Liver (tissue), 9 donors: ENCODE measurements around the gene MOB1A. TPM values are rescaled to one million over a fixed set of nuclear protein-coding genes. Genes with fewer than 3 reads are reported as not detected.

Experiments used
- DNase-seq: peaks from one replicate; pipeline ENCODE4 v3.0.0-alpha.2; 2017; ENCODE audit warnings: low spot score
- H3K27ac ChIP-seq, 2 donors: one replicate each; pipeline ENCODE4 v1.7.0; 2013; ENCODE audit warnings: inconsistent platforms in 2 of 2, low read length in 2 of 2, control low read depth in 1 of 2, low read depth in 1 of 2, mild to moderate bottlenecking in 1 of 2
- H3K27me3 ChIP-seq, 4 donors: one replicate each; pipeline versions ENCODE4 v1.6.1 to v1.7.0; 2013; ENCODE audit warnings: low read length in 3 of 4, inconsistent platforms in 1 of 4, mild to moderate bottlenecking in 1 of 4, moderate library complexity in 1 of 4; ENCODE audit not compliant: control insufficient read depth in 4 of 4, insufficient read depth in 4 of 4
- H3K36me3 ChIP-seq, 4 donors: one replicate each; pipeline versions ENCODE4 v1.6.1 to v1.7.0; 2013; ENCODE audit warnings: low read length in 3 of 4, mild to moderate bottlenecking in 3 of 4, low read depth in 1 of 4, moderate library complexity in 1 of 4; ENCODE audit not compliant: control insufficient read depth in 4 of 4, insufficient read depth in 3 of 4
- H3K4me1 ChIP-seq, 4 donors: one replicate each; pipeline versions ENCODE4 v1.6.1 to v1.7.0; 2013; ENCODE audit warnings: low read length in 3 of 4, mild to moderate bottlenecking in 3 of 4, moderate library complexity in 1 of 4; ENCODE audit not compliant: control insufficient read depth in 4 of 4, insufficient read depth in 4 of 4
- H3K4me3 ChIP-seq, 3 donors: one replicate each; pipeline versions ENCODE4 v1.6.1 to v1.7.0; 2013; ENCODE audit warnings: low read length in 3 of 3, control low read depth in 1 of 3, low read depth in 1 of 3, mild to moderate bottlenecking in 1 of 3
- H3K9ac ChIP-seq, 2 donors: one replicate each; pipeline ENCODE4 v1.7.0; 2013; ENCODE audit warnings: low read length in 2 of 2, mild to moderate bottlenecking in 2 of 2, moderate library complexity in 2 of 2, control low read depth in 1 of 2, low read depth in 1 of 2
- H3K9me3 ChIP-seq, 4 donors: one replicate each; pipeline versions ENCODE4 v1.6.1 to v1.7.0; 2013; ENCODE audit warnings: low read length in 3 of 4; ENCODE audit not compliant: control insufficient read depth in 4 of 4
- CTCF ChIP-seq: fragments of 150-350 bp; IDR thresholded peaks from 2 replicates; pipeline ENCODE4 v1.5.1; 2017; ENCODE audit warnings: improper control_type of control experiment, low read depth, low read length; ENCODE audit not compliant: missing input control
- EGR1 ChIP-seq, 2 donors: IDR thresholded peaks; 2 replicates each; pipeline ENCODE4 v1.6.1; 2016 to 2018; ENCODE audit warnings: antibody characterized with exemption in 2 of 2, low read depth in 2 of 2
- FOXA1 ChIP-seq: IDR thresholded peaks from 2 replicates; pipeline ENCODE4 v1.6.1; 2016; ENCODE audit warnings: antibody characterized with exemption
- FOXA2 ChIP-seq: IDR thresholded peaks from 2 replicates; pipeline ENCODE4 v1.6.1; 2016; ENCODE audit warnings: antibody characterized with exemption
- GABPA ChIP-seq, 2 donors: IDR thresholded peaks in 1 of 2; conservative IDR thresholded peaks in 1 of 2; 2 replicates each; pipeline ENCODE4 v1.6.1; 2016; ENCODE audit warnings: antibody characterized with exemption in 2 of 2, mild to moderate bottlenecking in 1 of 2, moderate library complexity in 1 of 2
- HNF4A ChIP-seq, 2 donors: conservative IDR thresholded peaks; 2 replicates each; pipeline ENCODE4 v1.6.1; 2016; ENCODE audit warnings: antibody characterized with exemption in 2 of 2, mild to moderate bottlenecking in 2 of 2
- HNF4G ChIP-seq: IDR thresholded peaks from 2 replicates; pipeline ENCODE4 v1.6.1; 2016; ENCODE audit warnings: antibody characterized with exemption
- JUND ChIP-seq, 2 donors: IDR thresholded peaks; 2 replicates each; pipeline ENCODE4 v1.6.1; 2016; ENCODE audit warnings: antibody characterized with exemption in 2 of 2
- MAX ChIP-seq: IDR thresholded peaks from 2 replicates; pipeline ENCODE4 v1.6.1; 2016; ENCODE audit warnings: antibody characterized with exemption
- NR2F2 ChIP-seq: IDR thresholded peaks from 2 replicates; pipeline ENCODE4 v1.6.1; 2016; ENCODE audit warnings: antibody characterized with exemption
- RAD21 ChIP-seq, 2 donors: IDR thresholded peaks; 2 replicates each; pipeline ENCODE4 v1.6.1; 2016; ENCODE audit warnings: antibody characterized with exemption in 2 of 2, mild to moderate bottlenecking in 2 of 2
- RXRA ChIP-seq, 2 donors: IDR thresholded peaks; 2 replicates each; pipeline ENCODE4 v1.6.1; 2017 to 2018; ENCODE audit warnings: antibody characterized with exemption in 2 of 2, mild to moderate bottlenecking in 1 of 2
- SP1 ChIP-seq: IDR thresholded peaks from 2 replicates; pipeline ENCODE4 v1.6.1; 2018; ENCODE audit warnings: antibody characterized with exemption, mild to moderate bottlenecking
- TAF1 ChIP-seq: conservative IDR thresholded peaks from 2 replicates; pipeline ENCODE4 v1.6.1; 2016; ENCODE audit warnings: antibody characterized with exemption, mild to moderate bottlenecking
- YY1 ChIP-seq: IDR thresholded peaks from 2 replicates; pipeline ENCODE4 v1.6.1; 2016; ENCODE audit warnings: antibody characterized with exemption, mild to moderate bottlenecking
- WGBS: extraction: QIAGEN DNeasy Blood & Tissue Kit; methylation state at CpG from one replicate; pipeline ENCODE4 v1.1.7; 2013; 5-methylcytosine and 5-hydroxymethylcytosine counted together
- polyA plus RNA-seq, 2 donors: library from polyadenylated mRNA; stranded (reverse) in 1 of 2; unstranded in 1 of 2; fragments of 200-250 nt in 1 of 2; fragments of >200 nt in 1 of 2; fragmentation: Nextera tagmentation in 1 of 2; extraction: Ambion mirVana in 1 of 2; gene quantifications; one replicate each; pipeline versions ENCODE4 v1.2.1 to v1.2.3, GENCODE V29; 2013 to 2015
- total RNA-seq, 2 donors: library from RNA; depleted of rRNA; stranded (reverse); fragments of >200 nt; gene quantifications; one replicate each; pipeline ENCODE4 v1.2.3, GENCODE V29; 2014
- TF ChIP-seq, protein P1 (sequence below): IDR thresholded peaks from 2 replicates; pipeline ENCODE4 v1.6.1; 2016; ENCODE audit warnings: antibody characterized with exemption
- TF ChIP-seq, protein P2 (sequence below): IDR thresholded peaks from 2 replicates; pipeline ENCODE4 v1.6.1; 2016; ENCODE audit warnings: antibody characterized with exemption
- TF ChIP-seq, protein P3 (sequence below): IDR thresholded peaks from 2 replicates; pipeline ENCODE4 v1.6.1; 2016; ENCODE audit warnings: antibody characterized with exemption, mild to moderate bottlenecking
- donor health status: healthy.
- donor health status: healthy.
- donor health status: healthy.
- donor health status: healthy.
- donor health status: healthy.

MOB1A gene
- total and polyA plus RNA-seq, 4 donors: 15.5 to 44.7 (median 23.0) TPM

DNA sequence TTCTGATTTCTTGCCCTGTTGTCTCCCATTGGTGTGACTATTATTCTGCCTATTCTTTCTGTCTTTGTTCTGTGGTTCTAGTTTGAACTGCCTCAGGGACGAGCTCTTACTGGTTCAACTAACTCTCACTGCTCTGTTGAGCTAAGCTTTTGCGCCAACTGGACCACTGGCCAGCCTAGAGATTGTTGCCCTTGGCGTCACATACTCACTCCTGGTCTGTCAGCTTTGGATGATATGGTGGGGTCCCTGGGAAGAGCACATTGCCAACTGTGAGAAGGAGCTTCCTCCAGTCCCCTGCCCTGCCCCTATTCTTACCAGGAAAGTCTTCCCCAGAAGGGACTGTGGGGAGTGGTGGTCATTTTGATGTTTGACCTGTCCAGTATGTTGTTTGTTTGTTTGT is 25.8 kb upstream of the MOB1A start:
- no peak for TF ChIP-seq FOXA2
- no peak for TF ChIP-seq JUND (IDR thresholded peaks at IDR 0.05)
- no peak for TF ChIP-seq SP1
- no peak for TF ChIP-seq CTCF
- TF ChIP-seq RXRA (IDR thresholded peaks at IDR 0.05): no peak
- TF ChIP-seq, protein P1, sequence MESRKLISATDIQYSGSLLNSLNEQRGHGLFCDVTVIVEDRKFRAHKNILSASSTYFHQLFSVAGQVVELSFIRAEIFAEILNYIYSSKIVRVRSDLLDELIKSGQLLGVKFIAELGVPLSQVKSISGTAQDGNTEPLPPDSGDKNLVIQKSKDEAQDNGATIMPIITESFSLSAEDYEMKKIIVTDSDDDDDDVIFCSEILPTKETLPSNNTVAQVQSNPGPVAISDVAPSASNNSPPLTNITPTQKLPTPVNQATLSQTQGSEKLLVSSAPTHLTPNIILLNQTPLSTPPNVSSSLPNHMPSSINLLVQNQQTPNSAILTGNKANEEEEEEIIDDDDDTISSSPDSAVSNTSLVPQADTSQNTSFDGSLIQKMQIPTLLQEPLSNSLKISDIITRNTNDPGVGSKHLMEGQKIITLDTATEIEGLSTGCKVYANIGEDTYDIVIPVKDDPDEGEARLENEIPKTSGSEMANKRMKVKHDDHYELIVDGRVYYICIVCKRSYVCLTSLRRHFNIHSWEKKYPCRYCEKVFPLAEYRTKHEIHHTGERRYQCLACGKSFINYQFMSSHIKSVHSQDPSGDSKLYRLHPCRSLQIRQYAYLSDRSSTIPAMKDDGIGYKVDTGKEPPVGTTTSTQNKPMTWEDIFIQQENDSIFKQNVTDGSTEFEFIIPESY: no peak
- no peak for TF ChIP-seq TAF1
- TF ChIP-seq RAD21 (IDR thresholded peaks at IDR 0.05): no peak
- TF ChIP-seq, protein P2, sequence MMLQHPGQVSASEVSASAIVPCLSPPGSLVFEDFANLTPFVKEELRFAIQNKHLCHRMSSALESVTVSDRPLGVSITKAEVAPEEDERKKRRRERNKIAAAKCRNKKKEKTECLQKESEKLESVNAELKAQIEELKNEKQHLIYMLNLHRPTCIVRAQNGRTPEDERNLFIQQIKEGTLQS: no peak
- TF ChIP-seq NR2F2: no peak
- no peak for TF ChIP-seq GABPA (IDR thresholded peaks at IDR 0.05 in 1 of 2, conservative IDR thresholded peaks at IDR 0.05 in 1 of 2)
- no peak for TF ChIP-seq EGR1 (IDR thresholded peaks at IDR 0.05; ENCODE audit: low read depth in 2 of 2)
- TF ChIP-seq, protein P3, sequence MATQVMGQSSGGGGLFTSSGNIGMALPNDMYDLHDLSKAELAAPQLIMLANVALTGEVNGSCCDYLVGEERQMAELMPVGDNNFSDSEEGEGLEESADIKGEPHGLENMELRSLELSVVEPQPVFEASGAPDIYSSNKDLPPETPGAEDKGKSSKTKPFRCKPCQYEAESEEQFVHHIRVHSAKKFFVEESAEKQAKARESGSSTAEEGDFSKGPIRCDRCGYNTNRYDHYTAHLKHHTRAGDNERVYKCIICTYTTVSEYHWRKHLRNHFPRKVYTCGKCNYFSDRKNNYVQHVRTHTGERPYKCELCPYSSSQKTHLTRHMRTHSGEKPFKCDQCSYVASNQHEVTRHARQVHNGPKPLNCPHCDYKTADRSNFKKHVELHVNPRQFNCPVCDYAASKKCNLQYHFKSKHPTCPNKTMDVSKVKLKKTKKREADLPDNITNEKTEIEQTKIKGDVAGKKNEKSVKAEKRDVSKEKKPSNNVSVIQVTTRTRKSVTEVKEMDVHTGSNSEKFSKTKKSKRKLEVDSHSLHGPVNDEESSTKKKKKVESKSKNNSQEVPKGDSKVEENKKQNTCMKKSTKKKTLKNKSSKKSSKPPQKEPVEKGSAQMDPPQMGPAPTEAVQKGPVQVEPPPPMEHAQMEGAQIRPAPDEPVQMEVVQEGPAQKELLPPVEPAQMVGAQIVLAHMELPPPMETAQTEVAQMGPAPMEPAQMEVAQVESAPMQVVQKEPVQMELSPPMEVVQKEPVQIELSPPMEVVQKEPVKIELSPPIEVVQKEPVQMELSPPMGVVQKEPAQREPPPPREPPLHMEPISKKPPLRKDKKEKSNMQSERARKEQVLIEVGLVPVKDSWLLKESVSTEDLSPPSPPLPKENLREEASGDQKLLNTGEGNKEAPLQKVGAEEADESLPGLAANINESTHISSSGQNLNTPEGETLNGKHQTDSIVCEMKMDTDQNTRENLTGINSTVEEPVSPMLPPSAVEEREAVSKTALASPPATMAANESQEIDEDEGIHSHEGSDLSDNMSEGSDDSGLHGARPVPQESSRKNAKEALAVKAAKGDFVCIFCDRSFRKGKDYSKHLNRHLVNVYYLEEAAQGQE: no peak
- no peak for TF ChIP-seq MAX
- TF ChIP-seq HNF4G: no peak
- TF ChIP-seq HNF4A (conservative IDR thresholded peaks at IDR 0.05): no peak
- no peak for TF ChIP-seq YY1
- no peak for TF ChIP-seq FOXA1
- no peak overlapping the region for H3K27ac ChIP-seq

More for the DNA sequence above, 25.8 kb upstream of the MOB1A start:
- Histone ChIP-seq H3K36me3 (no peaks in the 10 kb centered on the region), H3K27me3 (peaks cover 0 to 3% (median 0%) of the 10 kb centered on the region in 4 donors), H3K9ac (no peak overlapping the region), H3K9me3 (no peaks in the 10 kb centered on the region), H3K4me1 (peaks cover 0 to 1% (median 0%) of the 10 kb centered on the region in 4 donors), H3K4me3 (no peak overlapping the region)
- 95% methylated on average over 3 of the region's 3 CpGs for WGBS
- no peak for DNase-seq
